Activated CD8-positive, alpha-beta T cell treated with anti-CD3 and anti-CD28 coated beads for 36 hours (primary cell): ENCODE measurements around the gene ZBED6. TPM values are rescaled to one million over a fixed set of nuclear protein-coding genes. Genes with fewer than 3 reads are reported as not detected.

Experiments used
- ATAC-seq: fragments of 200-7000 bp; cut with Tn5 transposase; one replicate; pipeline ENCODE4 v1.10.0; 2021; ENCODE audit warnings: mild to moderate bottlenecking, moderate library complexity
- CTCF ChIA-PET: fragments of 350-600 bp; sonication (Branson Sonifier 250); formaldehyde crosslinking; loops from one replicate; lab custom pipeline; 2021; ENCODE audit warnings: antibody characterized with exemption; lab: Charles Lee
- POLR2A ChIA-PET: fragments of 350-600 bp; sonication (Branson Sonifier 250); formaldehyde crosslinking; loops from one replicate; lab custom pipeline; 2021; ENCODE audit warnings: antibody characterized with exemption; lab: Charles Lee
- DNase-seq: peaks from one replicate; pipeline ENCODE4 v3.0.0-alpha.2; 2020
- H3K27ac Mint-ChIP-seq: one replicate; pipeline ENCODE4 v1.8.0; 2021; ENCODE audit warnings: mild to moderate bottlenecking, mixed read lengths
- H3K27me3 Mint-ChIP-seq: one replicate; pipeline ENCODE4 v1.8.0; 2021; ENCODE audit warnings: mixed read lengths
- H3K36me3 Mint-ChIP-seq: one replicate; pipeline ENCODE4 v1.8.0; 2021; ENCODE audit warnings: low read depth, mixed read lengths
- H3K4me1 Mint-ChIP-seq: one replicate; pipeline ENCODE4 v1.8.0; 2021; ENCODE audit warnings: low read depth, mixed read lengths
- H3K4me3 Mint-ChIP-seq: one replicate; pipeline ENCODE4 v1.8.0; 2021; ENCODE audit warnings: mild to moderate bottlenecking, moderate library complexity, mixed read lengths
- H3K9me3 Mint-ChIP-seq: one replicate; pipeline ENCODE4 v1.8.0; 2021; ENCODE audit warnings: mixed read lengths
- intact Hi-C: fragments of 100-400 bp; cut with micrococcal nuclease; formaldehyde crosslinking; loops from one replicate; pipeline ENCODE4 v1.10.0; 2022
- total RNA-seq, 2 experiments: library from RNA; stranded (reverse); gene quantifications; one replicate each; pipeline ENCODE4 v1.2.3, GENCODE V29; 2021
- TF ChIP-seq, protein P1 (sequence below): fragments of 200-600 bp; IDR thresholded peaks from one replicate; pipeline ENCODE4 v1.8.0; 2022; ENCODE audit warnings: antibody characterized with exemption, mild to moderate bottlenecking

Gene ZBED6
- total RNA-seq, 2 experiments from 2014 or later, result 17.3 to 17.7 TPM

DNA sequence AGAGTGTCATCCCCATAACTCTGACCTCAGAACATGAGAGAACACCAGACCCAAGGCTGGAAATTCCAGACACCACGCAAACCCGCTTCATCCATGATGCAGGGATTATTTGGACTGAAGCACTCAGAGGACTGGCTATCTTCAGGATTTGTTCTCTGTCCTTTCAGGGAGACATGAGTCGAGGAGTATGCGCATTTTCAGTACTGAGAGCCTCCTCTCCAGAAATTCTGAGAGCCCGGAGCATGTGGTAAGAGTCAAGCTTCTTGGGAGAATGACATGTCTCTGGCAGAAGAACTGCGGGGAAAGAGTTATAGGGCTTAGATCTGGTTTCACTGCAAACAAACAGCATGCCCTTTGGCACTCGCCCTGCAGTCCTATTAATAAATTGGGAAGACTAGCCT lies 23.5 kb upstream of the ZBED6 start:
- Mint-ChIP-seq H3K27me3 (no peaks in the 10 kb centered on the region), H3K4me3 (no peak overlapping the region), H3K36me3 (peaks cover 70% of the 10 kb centered on the region), H3K27ac (peak overlapping the region; percentile 30), H3K4me1 (peaks cover 31% of the 10 kb centered on the region), H3K9me3 (no peaks in the 10 kb centered on the region)
- POLR2A ChIA-PET, result no interaction called here
- DNase-seq (no peak), ATAC-seq (no peak)
- TF ChIP-seq, protein P1, sequence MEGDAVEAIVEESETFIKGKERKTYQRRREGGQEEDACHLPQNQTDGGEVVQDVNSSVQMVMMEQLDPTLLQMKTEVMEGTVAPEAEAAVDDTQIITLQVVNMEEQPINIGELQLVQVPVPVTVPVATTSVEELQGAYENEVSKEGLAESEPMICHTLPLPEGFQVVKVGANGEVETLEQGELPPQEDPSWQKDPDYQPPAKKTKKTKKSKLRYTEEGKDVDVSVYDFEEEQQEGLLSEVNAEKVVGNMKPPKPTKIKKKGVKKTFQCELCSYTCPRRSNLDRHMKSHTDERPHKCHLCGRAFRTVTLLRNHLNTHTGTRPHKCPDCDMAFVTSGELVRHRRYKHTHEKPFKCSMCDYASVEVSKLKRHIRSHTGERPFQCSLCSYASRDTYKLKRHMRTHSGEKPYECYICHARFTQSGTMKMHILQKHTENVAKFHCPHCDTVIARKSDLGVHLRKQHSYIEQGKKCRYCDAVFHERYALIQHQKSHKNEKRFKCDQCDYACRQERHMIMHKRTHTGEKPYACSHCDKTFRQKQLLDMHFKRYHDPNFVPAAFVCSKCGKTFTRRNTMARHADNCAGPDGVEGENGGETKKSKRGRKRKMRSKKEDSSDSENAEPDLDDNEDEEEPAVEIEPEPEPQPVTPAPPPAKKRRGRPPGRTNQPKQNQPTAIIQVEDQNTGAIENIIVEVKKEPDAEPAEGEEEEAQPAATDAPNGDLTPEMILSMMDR, result no peak
- CTCF ChIA-PET, result interaction anchor here (0.6 kb wide), 1 partner anchor 28 kb away, joined by 3 read pairs; no protein-coding TSS in a partner anchor
- intact Hi-C loops, result no loop called here

DNA sequence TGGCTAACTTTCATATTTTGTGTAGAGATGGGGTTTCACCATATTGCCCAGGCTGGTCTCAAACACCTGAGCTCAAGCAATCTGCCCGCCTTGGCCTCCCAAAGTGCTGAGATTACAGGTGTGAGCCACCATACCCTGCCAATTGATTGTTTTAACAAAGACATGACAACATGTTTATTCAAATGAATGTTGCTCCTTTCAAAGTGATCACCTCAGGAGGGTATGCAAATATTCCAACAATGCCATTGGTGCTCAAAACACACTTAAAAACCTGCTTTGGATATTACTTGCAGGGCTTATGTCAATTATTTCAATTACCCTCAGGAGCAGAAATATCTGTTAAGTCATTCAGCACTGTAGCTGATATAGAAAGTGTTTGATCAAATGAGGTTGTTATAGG lies 22.6 kb upstream of the ZBED6 start:
- CTCF ChIA-PET, result no interaction called here
- TF ChIP-seq, protein P1, result no peak
- no peaks in the 10 kb centered on the region for H3K27me3 Mint-ChIP-seq
- POLR2A ChIA-PET, result interaction anchor here (5.0 kb wide), 1 partner anchor 8 kb away, joined by 32 read pairs; the partner anchor contains the start of gene LAX1
- H3K27ac Mint-ChIP-seq, result no peak overlapping the region
- intact Hi-C loops, result no loop called here
- peaks cover 66% of the 10 kb centered on the region for H3K36me3 Mint-ChIP-seq
- H3K4me3 Mint-ChIP-seq, result no peak overlapping the region
- ATAC-seq (no peak), DNase-seq (no peak)
- H3K9me3 Mint-ChIP-seq, result no peaks in the 10 kb centered on the region
- peaks cover 28% of the 10 kb centered on the region for H3K4me1 Mint-ChIP-seq

DNA sequence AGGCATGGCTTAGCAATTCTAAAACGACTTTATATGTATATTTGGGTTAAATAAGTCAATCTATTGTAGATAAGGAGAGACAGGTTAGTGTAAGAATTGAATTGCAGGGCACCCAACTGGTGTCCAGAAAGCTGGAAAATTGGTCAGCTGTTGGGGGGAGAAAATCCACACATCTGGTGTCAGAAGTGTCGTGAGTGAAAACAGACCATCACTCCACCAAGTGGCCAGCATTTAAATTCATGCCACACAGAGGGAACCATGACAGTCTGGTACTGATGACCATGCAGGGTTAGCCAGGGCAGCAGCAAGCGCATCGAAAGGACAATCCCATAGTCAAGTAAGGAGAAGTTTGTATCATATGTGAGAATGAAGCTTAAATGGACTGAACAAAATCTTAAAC lies 18.8 kb upstream of the ZBED6 start:
- H3K4me3 Mint-ChIP-seq, result no peak overlapping the region
- intact Hi-C loops, result no loop called here
- ATAC-seq, result no peak

DNA sequence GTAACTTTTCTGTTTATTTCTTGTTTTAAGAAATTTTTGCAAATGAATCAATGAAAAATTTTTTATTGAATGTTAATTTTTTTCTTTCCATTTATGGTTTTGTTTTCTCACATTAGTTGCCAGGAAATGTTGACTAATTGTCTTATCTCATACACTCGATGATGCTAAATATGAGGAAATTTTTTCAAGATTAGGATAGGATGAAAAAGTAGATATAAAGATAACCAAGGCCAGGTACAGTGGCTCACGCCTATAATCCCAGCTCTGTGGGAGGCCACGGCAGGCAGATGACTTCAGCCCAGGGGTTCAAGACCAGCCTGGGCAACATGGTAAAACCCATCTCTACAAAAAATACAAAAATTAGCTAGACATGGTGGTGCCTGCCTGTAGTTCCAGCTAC lies 17.8 kb upstream of the ZBED6 start:
- ChIA-PET CTCF (no interaction called here), POLR2A (interaction anchor here (0.6 to 5.0 kb wide), 3 partner anchors 12 to 1439 kb away, joined by 3 to 32 read pairs (median 3); partner anchors contain the start of gene LAX1)
- no peak for DNase-seq
- H3K9me3 Mint-ChIP-seq, result no peaks in the 10 kb centered on the region
- ATAC-seq, result no peak
- H3K4me1 Mint-ChIP-seq, result peaks cover 8% of the 10 kb centered on the region
- intact Hi-C loops, result no loop called here
- peaks cover 37% of the 10 kb centered on the region for H3K36me3 Mint-ChIP-seq
- H3K4me3 Mint-ChIP-seq, result no peak overlapping the region
- no peak overlapping the region for H3K27ac Mint-ChIP-seq
- TF ChIP-seq, protein P1, result no peak
- H3K27me3 Mint-ChIP-seq, result no peaks in the 10 kb centered on the region

More for the DNA sequence above, 18.8 kb upstream of the ZBED6 start:
- no peak for DNase-seq
- TF ChIP-seq, protein P1, result no peak
- ChIA-PET CTCF (interaction anchor here (0.6 to 2.5 kb wide), 5 partner anchors 10 to 75 kb away, joined by 3 to 10 read pairs (median 4); partner anchors contain the start of gene LAX1), POLR2A (interaction anchor here (1.2 to 5.0 kb wide), 2 partner anchors 11 to 18 kb away, joined by 3 to 32 read pairs; partner anchors contain the start of gene LAX1)
- Mint-ChIP-seq H3K9me3 (no peaks in the 10 kb centered on the region), H3K36me3 (peaks cover 44% of the 10 kb centered on the region), H3K4me1 (peaks cover 8% of the 10 kb centered on the region), H3K27me3 (no peaks in the 10 kb centered on the region), H3K27ac (no peak overlapping the region)

DNA sequence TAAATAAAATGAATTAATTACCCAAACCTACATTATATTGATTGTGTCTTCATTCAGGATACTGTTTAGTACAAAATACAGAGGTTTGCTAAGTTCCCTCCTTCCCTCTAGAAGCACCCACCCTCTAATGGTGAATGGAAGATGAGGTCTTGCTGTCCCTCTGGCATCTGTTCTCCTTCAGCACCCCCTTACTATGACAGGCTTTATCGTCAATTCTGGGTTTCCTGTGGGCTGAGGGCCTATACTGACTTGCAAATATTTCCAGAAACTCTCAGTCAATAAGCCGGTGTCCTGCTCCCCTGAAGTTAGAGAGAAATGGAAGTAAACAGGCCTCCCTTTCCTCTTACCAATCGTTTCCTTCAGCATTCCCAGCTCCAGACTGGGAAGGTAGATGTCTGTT lies 17.3 kb upstream of the ZBED6 start:
- Mint-ChIP-seq H3K9me3 (no peaks in the 10 kb centered on the region), H3K36me3 (peaks cover 32% of the 10 kb centered on the region), H3K4me1 (peaks cover 8% of the 10 kb centered on the region), H3K27ac (no peak overlapping the region), H3K4me3 (no peak overlapping the region), H3K27me3 (no peaks in the 10 kb centered on the region)
- ChIA-PET CTCF (no interaction called here), POLR2A (no interaction called here)
- no peak for ATAC-seq
- DNase-seq, result no peak
- TF ChIP-seq, protein P1, result no peak
- intact Hi-C loops, result no loop called here
